Tibial artery (tissue), 4 donors: ENCODE data around the gene GUCD1.

Source experiments
- DNase-seq, 2 donors: peaks; one replicate each; pipeline ENCODE4 v3.0.0-alpha.2; 2019
- H3K27ac ChIP-seq, 2 donors: fragments of 200-600 bp; sonication (generic) in 1 of 2; 1 replicate in 1 of 2; 2 replicates in 1 of 2; pipeline ENCODE4 v1.5.1; 2018 to 2019; ENCODE audit warnings: mild to moderate bottlenecking in 1 of 2
- H3K27me3 ChIP-seq, 2 donors: fragments of 200-600 bp; sonication (generic) in 1 of 2; one replicate each; pipeline versions ENCODE4 v1.5.1 to v1.6.0; 2016 to 2019
- H3K36me3 ChIP-seq, 3 donors: fragments of 200-600 bp; sonication (generic) in 2 of 3; one replicate each; pipeline ENCODE4 v1.5.1; 2016 to 2019; ENCODE audit warnings: mild to moderate bottlenecking in 2 of 3
- H3K4me1 ChIP-seq, 4 donors: fragments of 200-600 bp; sonication (generic) in 2 of 4; 1 replicate in 3 of 4; 2 replicates in 1 of 4; pipeline ENCODE4 v1.5.1; 2016 to 2019
- H3K4me3 ChIP-seq, 2 donors: fragments of 200-600 bp; sonication (generic) in 1 of 2; 1 replicate in 1 of 2; 2 replicates in 1 of 2; pipeline ENCODE4 v1.5.1; 2018 to 2019; ENCODE audit warnings: mild to moderate bottlenecking in 2 of 2
- H3K9me3 ChIP-seq, 3 donors: fragments of 200-600 bp; sonication (generic) in 1 of 3; one replicate each; pipeline ENCODE4 v1.5.1; 2016 to 2019
- CTCF ChIP-seq, 2 experiments: fragments of 200-600 bp in 1 of 2; fragments of 450-650 bp in 1 of 2; IDR thresholded peaks; one replicate each; pipeline ENCODE4 v1.5.1; 2017 to 2019; ENCODE audit warnings: antibody characterized with exemption in 2 of 2, mild to moderate bottlenecking in 1 of 2, moderate library complexity in 1 of 2
- intact Hi-C: fragments of 100-400 bp; cut with DNase I; formaldehyde crosslinking; loops from one replicate; pipeline ENCODE4 v1.15.0; 2023; ENCODE audit warnings: low total_unique reads

The GUCD1 gene

GRCh38 chr22:24499706-24500276, 55.1 kb downstream of the GUCD1 start:
- H3K27ac ChIP-seq = no peak overlapping the region
- no peak for TF ChIP-seq CTCF (IDR thresholded peaks at IDR 0.05)
- H3K36me3 ChIP-seq = no peaks in the 10 kb centered on the region
- no peak for DNase-seq
- intact Hi-C loops = loop anchor here (5.0 to 10.0 kb wide), 2 partner anchors 77 to 175 kb away; no protein-coding TSS in a partner anchor
- no peaks in the 10 kb centered on the region for H3K9me3 ChIP-seq
- H3K27me3 ChIP-seq = peaks cover 0 to 5% of the 10 kb centered on the region in 2 donors
- peaks cover 0 to 4% (median 1%) of the 10 kb centered on the region in 4 donors for H3K4me1 ChIP-seq
- no peak overlapping the region for H3K4me3 ChIP-seq

GRCh38 chr22:24498824-24499223, 56.1 kb downstream of the GUCD1 start:
- no peak for TF ChIP-seq CTCF (IDR thresholded peaks at IDR 0.05)
- Histone ChIP-seq H3K27me3 (peaks cover 0 to 13% of the 10 kb centered on the region in 2 donors), H3K36me3 (no peaks in the 10 kb centered on the region), H3K4me1 (peaks cover 0 to 10% (median 5%) of the 10 kb centered on the region in 4 donors), H3K9me3 (no peaks in the 10 kb centered on the region), H3K4me3 (no peak overlapping the region), H3K27ac (no peak overlapping the region)
- DNase-seq = no peak
- intact Hi-C loops = loop anchor here (5.0 kb wide), 1 partner anchor 77 kb away; no protein-coding TSS in a partner anchor

GRCh38 chr22:24497841-24498258, 57.1 kb downstream of the GUCD1 start:
- Histone ChIP-seq H3K9me3 (no peaks in the 10 kb centered on the region), H3K36me3 (no peaks in the 10 kb centered on the region), H3K27me3 (peaks cover 0 to 13% of the 10 kb centered on the region in 2 donors), H3K27ac (no peak overlapping the region), H3K4me1 (peaks cover 0 to 10% (median 5%) of the 10 kb centered on the region in 4 donors), H3K4me3 (no peak overlapping the region)
- no peak for TF ChIP-seq CTCF (IDR thresholded peaks at IDR 0.05)
- intact Hi-C loops = loop anchor here (5.0 kb wide), 1 partner anchor 76 kb away; no protein-coding TSS in a partner anchor
- DNase-seq = no peak

GRCh38 chr22:24496661-24497060, 58.3 kb downstream of the GUCD1 start:
- DNase-seq = no peak
- no peak for TF ChIP-seq CTCF (IDR thresholded peaks at IDR 0.05)
- H3K4me1 ChIP-seq = peaks cover 0 to 10% (median 5%) of the 10 kb centered on the region in 4 donors
- peaks cover 0 to 13% of the 10 kb centered on the region in 2 donors for H3K27me3 ChIP-seq
- H3K27ac ChIP-seq = no peak overlapping the region
- no peaks in the 10 kb centered on the region for H3K36me3 ChIP-seq
- H3K9me3 ChIP-seq = no peaks in the 10 kb centered on the region
- no peak overlapping the region for H3K4me3 ChIP-seq
- intact Hi-C loops = loop anchor here (5.0 kb wide), 1 partner anchor 74 kb away; no protein-coding TSS in a partner anchor

- no peak overlapping the region for H3K27ac ChIP-seq
- no peak for TF ChIP-seq CTCF (IDR thresholded peaks at IDR 0.05)
These were observed 58.7 kb downstream of the GUCD1 start for GRCh38 chr22:24496234-24496633.

More at GRCh38 chr22:24496234-24496633, 58.7 kb downstream of the GUCD1 start:
- H3K36me3 ChIP-seq = no peaks in the 10 kb centered on the region
- H3K4me1 ChIP-seq = peaks cover 0 to 10% (median 5%) of the 10 kb centered on the region in 4 donors
- no peaks in the 10 kb centered on the region for H3K9me3 ChIP-seq
- H3K4me3 ChIP-seq = no peak overlapping the region
- intact Hi-C loops = loop anchor here (5.0 kb wide), 1 partner anchor 74 kb away; no protein-coding TSS in a partner anchor
- DNase-seq = no peak
- peaks cover 0 to 13% of the 10 kb centered on the region in 2 donors for H3K27me3 ChIP-seq
